PC-9 (cell line): ENCODE measurements around the gene BDKRB1. TPM values are rescaled to one million over a fixed set of nuclear protein-coding genes. Genes with fewer than 3 reads are reported as not detected.

Source experiments
- BruUV-seq: library from RNA; stranded (reverse); fragments of 400-500 nt; replicated peaks from 2 replicates; lab custom pipeline; 2021; lab: Mats Ljungman, UMichigan
- CTCF ChIA-PET: fragments of 300-600 bp; sonication (Branson Sonifier 250); formaldehyde crosslinking; loops from one replicate; lab custom pipeline; 2022; ENCODE audit warnings: antibody characterized with exemption; lab: Charles Lee
- POLR2A ChIA-PET: fragments of 300-600 bp; sonication (Branson Sonifier 250); formaldehyde crosslinking; loops from one replicate; lab custom pipeline; 2022; ENCODE audit warnings: antibody characterized with exemption; ENCODE audit not compliant: unreplicated experiment; lab: Charles Lee
- DNase-seq, 2 experiments: peaks; one replicate each; pipeline versions ENCODE4 v3.0.0 to v3.0.0-alpha.2; 2015 to 2022; ENCODE audit warnings: mixed read lengths in 1 of 2
- H2AFZ ChIP-seq: fragments of 200-600 bp; sonication (generic); 2 replicates; pipeline ENCODE4 v1.8.1; 2017; ENCODE audit warnings: antibody characterized with exemption
- H3F3A ChIP-seq: fragments of 200-600 bp; sonication (generic); 2 replicates; pipeline ENCODE4 v1.8.1; 2017; ENCODE audit warnings: antibody characterized with exemption, mild to moderate bottlenecking, low read depth; ENCODE audit not compliant: insufficient read depth
- H3K27ac ChIP-seq: fragments of 200-600 bp; sonication (generic); 2 replicates; pipeline ENCODE4 v1.6.1; 2016; ENCODE audit warnings: mixed run types
- H3K27me3 ChIP-seq: fragments of 200-600 bp; sonication (generic); 2 replicates; pipeline ENCODE4 v1.6.1; 2016; ENCODE audit warnings: low read depth, mixed run types; ENCODE audit not compliant: insufficient read depth
- H3K36me3 ChIP-seq: fragments of 200-600 bp; sonication (generic); 2 replicates; pipeline ENCODE4 v1.6.1; 2016; ENCODE audit warnings: low read depth, mixed run types
- H3K4me1 ChIP-seq: fragments of 200-600 bp; sonication (generic); replicated peaks from 2 replicates; pipeline ENCODE4 v1.6.1; 2016; ENCODE audit warnings: mixed run types; ENCODE audit not compliant: insufficient read depth
- H3K4me2 ChIP-seq: fragments of 200-600 bp; sonication (generic); 2 replicates; pipeline ENCODE4 v1.6.1; 2017; ENCODE audit warnings: mixed run types
- H3K4me3 ChIP-seq: fragments of 200-600 bp; sonication (generic); 2 replicates; pipeline ENCODE4 v1.6.1; 2016; ENCODE audit warnings: mixed run types
- H3K79me2 ChIP-seq: fragments of 200-600 bp; sonication (generic); 2 replicates; pipeline ENCODE4 v1.6.1; 2017; ENCODE audit warnings: low read depth, mixed run types
- H3K9me2 ChIP-seq: fragments of 200-600 bp; sonication (generic); 2 replicates; pipeline ENCODE4 v1.8.1; 2017; ENCODE audit warnings: mild to moderate bottlenecking; ENCODE audit not compliant: insufficient read depth
- H3K9me3 ChIP-seq: fragments of 200-600 bp; sonication (generic); 2 replicates; pipeline ENCODE4 v1.8.1; 2016; ENCODE audit warnings: low read depth; ENCODE audit not compliant: insufficient read depth
- H4K20me1 ChIP-seq: fragments of 200-600 bp; sonication (generic); 2 replicates; pipeline ENCODE4 v1.8.1; 2017; ENCODE audit not compliant: insufficient read depth
- EZH2 ChIP-seq: fragments of 200-600 bp; sonication (generic); IDR thresholded peaks from 2 replicates; pipeline ENCODE4 v1.8.0; 2017; ENCODE audit warnings: antibody characterized with exemption, low read depth
- intact Hi-C: fragments of 100-400 bp; cut with micrococcal nuclease; formaldehyde crosslinking; loops from one replicate; pipeline ENCODE4 v1.10.0; 2022; ENCODE audit not compliant: unreplicated experiment
- total RNA-seq: library from RNA; stranded (reverse); gene quantifications from 2 replicates; pipeline ENCODE4 v1.2.3, GENCODE V29; 2021
- TF ChIP-seq, protein P1 (sequence below): fragments of 200-600 bp; sonication (generic); conservative IDR thresholded peaks from 2 replicates; pipeline ENCODE4 v1.6.1; 2017; ENCODE audit warnings: mixed run types, antibody characterized with exemption, mild to moderate bottlenecking, moderate library complexity

Gene BDKRB1
- total RNA-seq, 1 experiment from 2014 or later = not detected

DNA sequence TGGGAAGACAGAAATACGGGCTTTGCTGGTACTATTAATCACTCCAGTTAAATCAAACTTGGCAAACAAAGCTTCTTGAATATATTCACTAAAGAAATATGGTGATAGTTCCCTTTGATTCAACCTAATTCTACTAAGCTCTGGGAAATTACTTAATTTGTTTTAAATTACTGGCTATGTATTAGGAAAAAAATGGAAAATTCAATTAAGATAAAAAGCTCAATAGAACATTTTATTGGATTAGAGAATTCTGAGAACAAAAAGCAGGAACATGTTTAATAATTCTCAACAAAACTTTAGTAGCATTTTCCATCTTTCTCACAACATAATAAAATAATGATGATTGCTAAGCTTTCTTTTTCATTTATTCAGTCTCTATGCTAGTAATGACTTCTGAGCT is 30.2 kb downstream of the BDKRB1 start:
- CTCF ChIA-PET = no interaction called here
- Histone ChIP-seq H3K27me3 (no peaks in the 10 kb centered on the region), H3K4me3 (no peak overlapping the region), H3F3A (no peaks in the 10 kb centered on the region), H3K79me2 (no peaks in the 10 kb centered on the region), H3K9me2 (no peaks in the 10 kb centered on the region), H3K36me3 (no peaks in the 10 kb centered on the region), H3K27ac (no peak overlapping the region), H3K4me2 (no peak overlapping the region), H2AFZ (no peak overlapping the region), H3K9me3 (no peaks in the 10 kb centered on the region), H3K4me1 (no peaks in the 10 kb centered on the region), H4K20me1 (no peaks in the 10 kb centered on the region)
- POLR2A ChIA-PET = no interaction called here
- no peak for DNase-seq
- TF ChIP-seq, protein P1, sequence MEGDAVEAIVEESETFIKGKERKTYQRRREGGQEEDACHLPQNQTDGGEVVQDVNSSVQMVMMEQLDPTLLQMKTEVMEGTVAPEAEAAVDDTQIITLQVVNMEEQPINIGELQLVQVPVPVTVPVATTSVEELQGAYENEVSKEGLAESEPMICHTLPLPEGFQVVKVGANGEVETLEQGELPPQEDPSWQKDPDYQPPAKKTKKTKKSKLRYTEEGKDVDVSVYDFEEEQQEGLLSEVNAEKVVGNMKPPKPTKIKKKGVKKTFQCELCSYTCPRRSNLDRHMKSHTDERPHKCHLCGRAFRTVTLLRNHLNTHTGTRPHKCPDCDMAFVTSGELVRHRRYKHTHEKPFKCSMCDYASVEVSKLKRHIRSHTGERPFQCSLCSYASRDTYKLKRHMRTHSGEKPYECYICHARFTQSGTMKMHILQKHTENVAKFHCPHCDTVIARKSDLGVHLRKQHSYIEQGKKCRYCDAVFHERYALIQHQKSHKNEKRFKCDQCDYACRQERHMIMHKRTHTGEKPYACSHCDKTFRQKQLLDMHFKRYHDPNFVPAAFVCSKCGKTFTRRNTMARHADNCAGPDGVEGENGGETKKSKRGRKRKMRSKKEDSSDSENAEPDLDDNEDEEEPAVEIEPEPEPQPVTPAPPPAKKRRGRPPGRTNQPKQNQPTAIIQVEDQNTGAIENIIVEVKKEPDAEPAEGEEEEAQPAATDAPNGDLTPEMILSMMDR = no peak
- TF ChIP-seq EZH2 = no peak
- intact Hi-C loops = no loop called here
- no TSS peak for BruUV-seq

DNA sequence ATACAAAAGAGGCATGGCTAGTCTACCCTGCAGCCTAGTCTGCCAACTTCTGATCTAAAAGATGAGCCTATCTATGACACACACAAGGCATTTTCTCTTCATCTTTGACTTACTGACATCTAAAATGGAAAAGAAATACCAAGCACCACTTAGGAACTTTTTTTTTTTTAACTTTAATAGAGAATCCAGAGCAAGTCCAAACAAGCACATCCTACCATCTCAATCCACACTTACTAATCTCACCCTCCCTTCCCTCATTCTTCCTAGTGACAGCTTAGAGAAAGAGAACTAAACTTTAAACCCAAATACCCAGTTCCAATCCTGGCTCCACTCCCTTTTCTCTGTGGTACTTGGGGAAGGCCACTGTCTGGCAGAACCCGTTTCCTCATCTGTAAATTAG is 31.8 kb downstream of the BDKRB1 start:
- H3K27me3 ChIP-seq = no peaks in the 10 kb centered on the region
- DNase-seq = no peak

DNA sequence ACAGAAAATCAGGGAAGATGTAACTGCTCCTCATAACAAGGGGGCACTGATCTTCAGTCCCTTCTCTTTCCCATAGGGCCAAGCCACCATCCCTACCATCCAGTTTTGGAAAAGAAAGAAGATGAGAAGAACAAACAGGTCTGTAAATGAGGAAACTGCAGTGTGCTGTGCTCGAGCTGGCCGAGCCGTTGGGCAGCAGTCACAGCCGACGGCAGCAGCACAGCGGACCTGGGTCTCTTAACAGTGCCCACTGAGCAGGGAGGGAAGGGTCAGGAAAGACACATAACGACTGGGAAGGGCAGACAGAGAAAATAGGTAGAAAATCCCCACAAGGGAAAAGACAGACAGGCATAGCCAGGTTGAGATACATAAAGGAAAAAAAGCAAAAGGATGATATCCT is 38.2 kb downstream of the BDKRB1 start:
- ChIA-PET CTCF (no interaction called here), POLR2A (no interaction called here)
- no peak overlapping the region for H3K4me2 ChIP-seq
- H3K4me1 ChIP-seq = no peaks in the 10 kb centered on the region
- H3K79me2 ChIP-seq = no peaks in the 10 kb centered on the region
- BruUV-seq = no TSS peak
- no peak overlapping the region for H3K27ac ChIP-seq
- H3K4me3 ChIP-seq = no peak overlapping the region
- DNase-seq = no peak
- H4K20me1 ChIP-seq = no peaks in the 10 kb centered on the region
- no peaks in the 10 kb centered on the region for H3K9me2 ChIP-seq
- H3K9me3 ChIP-seq = no peaks in the 10 kb centered on the region
- intact Hi-C loops = no loop called here
- H3F3A ChIP-seq = no peaks in the 10 kb centered on the region
- no peaks in the 10 kb centered on the region for H3K27me3 ChIP-seq
- no peak overlapping the region for H2AFZ ChIP-seq
- H3K36me3 ChIP-seq = no peaks in the 10 kb centered on the region
- TF ChIP-seq EZH2 = no peak
- TF ChIP-seq, protein P1 = no peak

More for the DNA sequence above, 31.8 kb downstream of the BDKRB1 start:
- no peaks in the 10 kb centered on the region for H3K9me3 ChIP-seq
- H3F3A ChIP-seq = no peaks in the 10 kb centered on the region
- H4K20me1 ChIP-seq = no peaks in the 10 kb centered on the region
- no peaks in the 10 kb centered on the region for H3K4me1 ChIP-seq
- ChIA-PET CTCF (no interaction called here), POLR2A (no interaction called here)
- H3K4me3 ChIP-seq = no peak overlapping the region
- H2AFZ ChIP-seq = no peak overlapping the region
- no peaks in the 10 kb centered on the region for H3K9me2 ChIP-seq
- TF ChIP-seq, protein P1 = no peak
- no peak for TF ChIP-seq EZH2
- no TSS peak for BruUV-seq
- H3K4me2 ChIP-seq = no peak overlapping the region
- no peaks in the 10 kb centered on the region for H3K36me3 ChIP-seq
- H3K79me2 ChIP-seq = no peaks in the 10 kb centered on the region
- no peak overlapping the region for H3K27ac ChIP-seq
- intact Hi-C loops = no loop called here
